Activated T-helper 2 cell treated with anti-CD3 and anti-CD28 coated beads, Interferon-gamma antibody, Interleukin-2, Interleukin-4, amounts not matched to agents 10 μg/mL and 5 μg/mL and 100 μg/mL, durations not matched to agents 14 hours and 24 hours and 36 hours (primary cell): Measurements from ENCODE around the gene TNKS2. TPM values are rescaled to one million over a fixed set of nuclear protein-coding genes. Genes with fewer than 3 reads are reported as not detected.

Experiments
- DNase-seq: peaks from one replicate; pipeline ENCODE4 v3.0.0; 2021; ENCODE audit warnings: low spot score
- H3K27ac Mint-ChIP-seq: one replicate; pipeline ENCODE4 v1.8.0; 2021; ENCODE audit warnings: mixed read lengths
- H3K27me3 Mint-ChIP-seq: one replicate; pipeline ENCODE4 v1.8.0; 2021; ENCODE audit warnings: low read depth, mixed read lengths
- H3K36me3 Mint-ChIP-seq: one replicate; pipeline ENCODE4 v1.8.0; 2021; ENCODE audit warnings: low read depth, mixed read lengths
- H3K4me1 Mint-ChIP-seq: one replicate; pipeline ENCODE4 v1.8.0; 2021; ENCODE audit warnings: low read depth, mixed read lengths
- H3K4me3 Mint-ChIP-seq: one replicate; pipeline ENCODE4 v1.8.0; 2021; ENCODE audit warnings: low read depth, mild to moderate bottlenecking, moderate library complexity, mixed read lengths
- H3K9me3 Mint-ChIP-seq: one replicate; pipeline ENCODE4 v1.8.0; 2021; ENCODE audit warnings: mixed read lengths
- intact Hi-C: fragments of 100-400 bp; cut with micrococcal nuclease; formaldehyde crosslinking; loops from one replicate; pipeline ENCODE4 v1.15.1; 2023
- total RNA-seq: library from RNA; stranded (reverse); gene quantifications from 2 replicates; pipeline ENCODE4 v1.2.3, GENCODE V29; 2022

TNKS2 gene
- total RNA-seq, 1 donor from 2014 or later = 28.1 TPM

DNA sequence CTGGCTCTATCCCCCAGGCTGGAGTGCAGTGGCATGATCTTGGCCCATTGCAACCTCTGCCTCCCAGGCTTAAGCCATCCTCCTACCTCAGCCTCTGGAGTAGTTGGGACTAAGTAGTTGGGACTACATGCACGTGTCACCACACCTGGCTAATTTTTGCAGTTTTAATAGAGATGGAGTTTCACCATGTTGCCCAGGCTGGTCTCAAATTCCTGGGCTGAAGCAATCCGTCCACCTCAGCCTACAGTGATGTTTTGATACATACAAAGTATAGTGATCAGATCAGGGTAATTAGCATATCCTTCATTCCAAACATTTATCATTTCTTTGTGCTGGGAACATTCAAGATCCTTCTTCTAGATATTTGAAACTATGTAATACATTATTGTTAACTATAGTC lies 22.5 kb upstream of the TNKS2 start:
- no peak overlapping the region for H3K4me3 Mint-ChIP-seq
- H3K27me3 Mint-ChIP-seq = peaks cover 34% of the 10 kb centered on the region
- no peaks in the 10 kb centered on the region for H3K9me3 Mint-ChIP-seq
- H3K4me1 Mint-ChIP-seq = no peaks in the 10 kb centered on the region
- intact Hi-C loops = no loop called here
- no peak for DNase-seq
- no peaks in the 10 kb centered on the region for H3K36me3 Mint-ChIP-seq
- no peak overlapping the region for H3K27ac Mint-ChIP-seq

DNA sequence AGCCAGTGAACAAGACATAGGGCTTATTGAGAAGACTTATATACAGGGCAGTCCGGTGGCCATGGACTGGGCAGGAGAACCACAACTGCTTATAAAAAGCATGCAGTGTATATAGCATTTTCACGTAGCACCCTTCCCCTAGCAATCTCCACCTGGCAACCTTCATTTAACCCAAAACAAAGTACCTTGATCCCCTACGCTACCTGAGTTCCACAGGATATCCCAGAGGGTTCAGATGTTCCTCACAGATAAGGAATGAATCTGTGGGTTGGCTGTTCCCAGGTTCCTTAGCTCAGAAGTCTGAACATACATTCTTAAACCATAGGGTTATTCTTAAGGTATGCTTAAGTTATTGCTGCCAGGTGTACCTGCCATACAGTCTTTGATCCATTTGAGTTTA lies 22.0 kb upstream of the TNKS2 start:
- DNase-seq = no peak
- Mint-ChIP-seq H3K36me3 (no peaks in the 10 kb centered on the region), H3K4me3 (no peak overlapping the region), H3K9me3 (no peaks in the 10 kb centered on the region), H3K27me3 (peaks cover 35% of the 10 kb centered on the region), H3K4me1 (no peaks in the 10 kb centered on the region), H3K27ac (no peak overlapping the region)
- intact Hi-C loops = no loop called here

DNA sequence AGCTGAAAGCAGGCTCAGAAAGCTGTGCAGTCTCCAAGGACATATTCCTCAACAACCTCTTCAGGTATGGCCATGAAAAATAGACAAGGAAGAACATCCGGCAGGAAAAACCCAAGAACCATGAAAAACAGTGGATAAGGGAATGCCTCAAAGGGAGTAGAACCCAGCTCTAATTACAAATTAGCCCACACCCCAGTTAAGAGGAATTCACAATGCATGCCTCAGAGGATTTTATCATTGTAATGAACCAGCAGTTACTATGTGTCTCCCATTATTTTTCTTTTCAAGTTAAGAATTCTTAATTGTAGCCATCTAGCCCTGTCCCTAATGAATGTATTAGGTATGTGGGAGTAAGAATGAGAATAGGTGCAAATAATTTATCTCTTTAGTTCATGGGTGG lies 19.7 kb upstream of the TNKS2 start:
- Mint-ChIP-seq H3K9me3 (no peaks in the 10 kb centered on the region), H3K4me1 (no peaks in the 10 kb centered on the region), H3K27ac (no peak overlapping the region), H3K36me3 (no peaks in the 10 kb centered on the region), H3K4me3 (no peak overlapping the region), H3K27me3 (peaks cover 38% of the 10 kb centered on the region)
- no peak for DNase-seq
- intact Hi-C loops = no loop called here

DNA sequence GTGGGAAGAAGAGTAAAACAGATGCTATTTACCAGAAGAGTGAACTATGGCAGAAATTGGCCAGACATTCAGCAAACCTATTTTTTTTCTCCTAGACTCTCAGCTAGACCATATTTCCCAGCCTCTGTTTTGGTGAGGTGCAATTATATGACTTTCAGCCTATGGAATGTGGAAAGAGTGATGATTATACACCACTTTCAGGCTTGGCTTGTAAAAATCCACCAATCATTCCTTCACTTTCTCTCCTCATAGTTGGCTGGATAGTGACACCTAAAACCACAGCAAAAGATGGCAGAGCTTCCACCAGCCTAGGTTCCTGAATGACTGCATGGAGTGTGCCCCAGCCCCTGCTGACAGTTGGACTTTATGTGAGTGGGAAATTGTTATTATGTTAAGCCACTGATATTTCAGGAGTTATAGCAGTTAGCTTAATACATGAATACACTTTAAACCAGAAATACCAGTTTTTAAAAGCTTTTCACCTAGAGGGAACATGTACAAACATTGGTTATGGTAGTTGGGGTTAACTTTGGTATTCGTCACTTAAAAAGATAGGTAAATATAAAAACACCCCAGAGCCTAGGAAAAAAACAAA lies 19.1 kb upstream of the TNKS2 start:
- Mint-ChIP-seq H3K27ac (no peak overlapping the region), H3K9me3 (no peaks in the 10 kb centered on the region), H3K27me3 (peaks cover 35% of the 10 kb centered on the region), H3K4me3 (no peak overlapping the region), H3K36me3 (no peaks in the 10 kb centered on the region), H3K4me1 (no peaks in the 10 kb centered on the region)
- DNase-seq = no peak
- intact Hi-C loops = no loop called here

DNA sequence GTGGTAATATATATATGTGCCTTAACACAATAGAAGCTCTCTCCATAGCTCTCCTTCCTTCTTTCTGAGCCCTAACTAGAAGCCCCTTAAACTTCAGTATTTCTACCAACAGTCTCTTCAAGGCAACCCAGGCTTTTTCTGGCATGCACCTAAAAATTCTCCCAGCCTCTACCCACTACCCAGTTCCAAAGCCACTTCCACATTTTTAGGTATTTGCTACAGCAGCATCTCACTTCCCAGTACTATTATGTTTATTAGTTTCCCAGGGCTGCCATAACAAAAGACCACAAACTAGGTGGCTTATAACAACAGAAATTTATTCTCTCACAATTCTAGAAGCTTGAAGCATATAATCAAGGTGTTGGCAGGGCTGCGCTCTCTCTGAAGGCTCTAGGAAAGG lies 15.7 kb upstream of the TNKS2 start:
- Mint-ChIP-seq H3K36me3 (no peaks in the 10 kb centered on the region), H3K4me3 (no peak overlapping the region), H3K4me1 (no peaks in the 10 kb centered on the region), H3K9me3 (no peaks in the 10 kb centered on the region), H3K27me3 (peaks cover 35% of the 10 kb centered on the region), H3K27ac (no peak overlapping the region)
- intact Hi-C loops = no loop called here
- no peak for DNase-seq

DNA sequence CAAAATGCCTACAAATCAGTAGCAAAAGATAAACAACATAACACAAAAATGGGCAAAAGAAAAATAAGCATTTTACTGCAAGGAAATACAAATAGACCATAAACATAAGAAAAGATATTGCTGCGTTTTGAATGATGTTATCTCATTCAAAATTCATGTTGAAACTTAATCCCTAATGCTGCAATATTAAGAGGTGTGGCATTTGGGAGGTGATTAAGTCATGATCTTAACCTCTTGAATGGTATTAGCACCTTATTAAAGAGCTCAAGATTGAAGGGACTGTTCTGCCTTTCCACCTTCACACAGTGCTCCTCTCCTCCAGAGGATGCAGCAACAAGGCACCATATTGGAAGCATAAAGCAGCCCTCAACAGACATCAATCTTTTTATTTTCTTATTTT lies 12.4 kb upstream of the TNKS2 start:
- Mint-ChIP-seq H3K36me3 (no peaks in the 10 kb centered on the region), H3K27ac (no peak overlapping the region), H3K27me3 (peaks cover 22% of the 10 kb centered on the region), H3K4me3 (no peak overlapping the region), H3K9me3 (no peaks in the 10 kb centered on the region), H3K4me1 (no peaks in the 10 kb centered on the region)
- DNase-seq = no peak
- intact Hi-C loops = no loop called here

DNA sequence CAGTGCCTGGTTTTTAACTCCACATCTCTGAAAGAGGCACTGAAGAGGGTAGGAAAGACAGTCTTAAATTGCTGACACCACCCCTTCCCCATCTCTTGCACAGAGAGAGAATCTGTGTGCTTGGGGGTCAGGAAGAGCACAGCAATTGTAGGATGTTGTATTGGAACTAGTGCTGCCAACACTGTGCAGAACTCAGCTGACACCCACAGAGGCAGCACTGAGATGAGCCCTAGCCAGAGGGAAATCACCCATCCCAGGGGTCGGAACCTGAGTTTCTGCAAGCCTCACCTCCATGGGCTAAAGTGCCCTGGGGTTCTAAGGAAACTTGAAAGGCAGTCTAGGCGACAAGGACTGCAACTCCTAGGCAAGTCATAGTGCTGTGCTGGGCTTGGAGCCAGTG lies 11.0 kb upstream of the TNKS2 start:
- no peaks in the 10 kb centered on the region for H3K9me3 Mint-ChIP-seq

DNA sequence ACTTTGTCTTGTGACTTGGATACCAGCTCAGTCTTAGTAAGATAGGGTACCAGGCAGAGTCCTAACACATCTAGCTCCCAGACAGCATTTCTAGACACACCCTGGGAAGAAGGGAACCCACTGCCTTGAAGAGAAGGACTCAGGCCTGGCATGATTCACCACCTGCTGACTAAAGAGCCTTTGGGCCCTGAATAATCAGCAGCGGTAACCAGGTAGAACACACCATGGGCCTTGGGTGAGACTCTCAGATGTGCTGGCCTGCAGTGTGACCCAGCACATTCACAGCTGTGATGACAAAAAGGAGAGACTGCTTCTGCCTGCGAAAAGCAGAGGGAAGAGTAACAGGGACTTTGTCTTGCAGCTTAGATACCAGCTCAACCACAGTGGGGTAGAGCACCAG lies 10.4 kb upstream of the TNKS2 start:
- no peaks in the 10 kb centered on the region for H3K36me3 Mint-ChIP-seq
- no peak overlapping the region for H3K4me3 Mint-ChIP-seq
- no peaks in the 10 kb centered on the region for H3K9me3 Mint-ChIP-seq
- DNase-seq = no peak
- H3K27ac Mint-ChIP-seq = no peak overlapping the region
- no peaks in the 10 kb centered on the region for H3K4me1 Mint-ChIP-seq
- H3K27me3 Mint-ChIP-seq = peaks cover 11% of the 10 kb centered on the region
- intact Hi-C loops = no loop called here

More for the DNA sequence above, 11.0 kb upstream of the TNKS2 start:
- Mint-ChIP-seq H3K4me3 (no peak overlapping the region), H3K27ac (no peak overlapping the region), H3K36me3 (no peaks in the 10 kb centered on the region), H3K4me1 (no peaks in the 10 kb centered on the region), H3K27me3 (peaks cover 12% of the 10 kb centered on the region)
- intact Hi-C loops = no loop called here
- DNase-seq = no peak

DNA sequence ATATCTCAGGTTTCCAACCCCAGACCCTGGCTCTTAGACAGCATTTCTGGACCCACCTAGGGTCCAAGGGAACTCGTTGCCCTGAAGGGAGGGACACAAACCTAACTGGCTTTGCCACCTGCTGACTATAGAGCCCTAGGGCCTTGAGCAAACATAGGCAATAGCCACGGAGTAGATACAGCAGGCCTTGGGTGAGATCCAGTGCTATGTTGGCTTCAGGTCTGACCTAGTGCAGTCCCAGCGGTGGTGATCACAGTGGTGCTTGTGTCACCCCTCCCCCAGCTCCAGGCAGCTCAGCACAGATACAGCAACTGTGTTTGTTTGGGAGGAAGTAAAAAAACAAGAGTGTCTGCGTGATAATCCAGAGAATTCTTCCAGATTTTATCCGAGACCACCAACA lies 9.7 kb upstream of the TNKS2 start:
- intact Hi-C loops = no loop called here
- no peaks in the 10 kb centered on the region for H3K4me1 Mint-ChIP-seq
- no peak for DNase-seq
- H3K4me3 Mint-ChIP-seq = no peak overlapping the region
- peaks cover 5% of the 10 kb centered on the region for H3K27me3 Mint-ChIP-seq
- H3K36me3 Mint-ChIP-seq = no peaks in the 10 kb centered on the region
- H3K9me3 Mint-ChIP-seq = no peaks in the 10 kb centered on the region
- no peak overlapping the region for H3K27ac Mint-ChIP-seq

DNA sequence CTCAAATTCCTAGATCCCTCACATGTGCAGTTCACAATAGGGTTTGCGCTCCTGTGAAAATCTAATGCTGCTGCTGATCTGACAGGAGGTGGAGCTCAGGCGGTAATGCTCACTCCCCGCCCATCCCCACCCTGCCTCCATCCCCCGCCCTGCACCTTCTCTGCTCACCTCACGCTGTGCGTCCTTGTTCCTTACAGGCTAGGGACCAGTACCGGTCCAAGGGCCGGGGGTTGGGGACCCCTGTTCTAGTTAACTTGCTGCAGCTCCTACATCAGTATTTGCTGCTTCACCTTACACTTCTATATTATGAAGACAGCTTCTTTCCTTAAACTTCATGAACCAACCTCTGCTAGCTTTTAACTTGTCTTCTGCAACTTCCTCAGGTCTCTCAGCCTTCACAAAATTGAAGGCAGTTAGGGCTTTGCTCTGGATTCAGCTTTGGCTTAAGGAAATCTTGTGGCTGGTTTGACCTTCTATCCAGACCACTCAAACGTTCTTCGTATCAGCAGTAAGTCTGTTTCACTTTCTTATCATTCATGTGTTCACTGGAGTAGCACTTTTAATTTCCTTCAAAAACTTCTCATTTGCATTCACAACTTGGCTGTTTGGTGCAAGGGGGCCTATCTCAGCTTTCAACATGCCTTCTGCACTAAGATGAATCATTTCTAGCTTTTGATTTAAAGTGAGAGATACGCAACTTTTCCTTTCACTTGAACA lies 1.7 kb upstream of the TNKS2 start:
- peak; percentile 36 for DNase-seq
- intact Hi-C loops = loop anchor here (1.0 to 10.0 kb wide), 6 partner anchors 38 to 926 kb away; partner anchors contain the start of genes CPEB3, FGFBP3, MARCHF5 and RPP30
- peaks cover 21% of the 10 kb centered on the region for H3K36me3 Mint-ChIP-seq
- peak overlapping the region; percentile 88 for H3K4me3 Mint-ChIP-seq
- H3K27ac Mint-ChIP-seq = peak overlapping the region; percentile 90
- H3K4me1 Mint-ChIP-seq = peaks cover 47% of the 10 kb centered on the region
- H3K9me3 Mint-ChIP-seq = no peaks in the 10 kb centered on the region
- peaks cover 3% of the 10 kb centered on the region for H3K27me3 Mint-ChIP-seq

DNA sequence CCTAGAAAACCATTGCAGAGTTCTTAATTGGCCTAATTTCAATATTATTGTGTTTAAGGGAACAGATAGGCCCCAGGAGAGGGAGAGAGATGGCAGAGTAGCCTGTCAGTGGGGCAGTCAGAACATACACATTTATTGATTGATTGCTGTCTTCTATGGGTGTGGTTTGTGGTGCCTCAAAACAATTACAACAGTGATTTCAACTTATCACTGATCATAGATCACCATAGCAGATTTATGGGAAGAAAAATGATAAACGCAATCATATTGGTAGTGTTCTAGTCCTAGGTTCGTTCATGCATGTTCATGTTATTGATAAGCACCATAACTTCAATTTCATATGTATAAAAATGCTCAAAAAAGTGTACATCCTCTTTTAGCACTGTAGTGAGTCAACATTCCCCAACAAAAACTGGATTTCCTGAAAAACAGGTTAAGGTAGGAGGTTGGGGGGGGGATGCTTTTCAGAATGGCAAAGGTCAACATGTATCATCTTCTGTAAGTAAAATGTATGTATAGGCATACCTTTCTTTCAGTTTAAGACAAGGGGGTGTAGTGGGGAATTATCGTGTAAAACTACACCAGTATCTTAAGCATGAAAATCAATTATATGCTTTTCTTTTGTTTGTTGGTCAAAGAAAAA lies 1.1 kb upstream of the TNKS2 start:
- no peak for DNase-seq
- intact Hi-C loops = loop anchor here (2.0 to 10.0 kb wide), 4 partner anchors 38 to 926 kb away; partner anchors contain the start of genes CPEB3, MARCHF5 and RPP30
- peaks cover 49% of the 10 kb centered on the region for H3K4me1 Mint-ChIP-seq
- H3K36me3 Mint-ChIP-seq = peaks cover 26% of the 10 kb centered on the region
- H3K27me3 Mint-ChIP-seq = peaks cover 3% of the 10 kb centered on the region
- peak overlapping the region; percentile 90 for H3K27ac Mint-ChIP-seq
- H3K4me3 Mint-ChIP-seq = peak overlapping the region; percentile 88
- H3K9me3 Mint-ChIP-seq = no peaks in the 10 kb centered on the region

DNA sequence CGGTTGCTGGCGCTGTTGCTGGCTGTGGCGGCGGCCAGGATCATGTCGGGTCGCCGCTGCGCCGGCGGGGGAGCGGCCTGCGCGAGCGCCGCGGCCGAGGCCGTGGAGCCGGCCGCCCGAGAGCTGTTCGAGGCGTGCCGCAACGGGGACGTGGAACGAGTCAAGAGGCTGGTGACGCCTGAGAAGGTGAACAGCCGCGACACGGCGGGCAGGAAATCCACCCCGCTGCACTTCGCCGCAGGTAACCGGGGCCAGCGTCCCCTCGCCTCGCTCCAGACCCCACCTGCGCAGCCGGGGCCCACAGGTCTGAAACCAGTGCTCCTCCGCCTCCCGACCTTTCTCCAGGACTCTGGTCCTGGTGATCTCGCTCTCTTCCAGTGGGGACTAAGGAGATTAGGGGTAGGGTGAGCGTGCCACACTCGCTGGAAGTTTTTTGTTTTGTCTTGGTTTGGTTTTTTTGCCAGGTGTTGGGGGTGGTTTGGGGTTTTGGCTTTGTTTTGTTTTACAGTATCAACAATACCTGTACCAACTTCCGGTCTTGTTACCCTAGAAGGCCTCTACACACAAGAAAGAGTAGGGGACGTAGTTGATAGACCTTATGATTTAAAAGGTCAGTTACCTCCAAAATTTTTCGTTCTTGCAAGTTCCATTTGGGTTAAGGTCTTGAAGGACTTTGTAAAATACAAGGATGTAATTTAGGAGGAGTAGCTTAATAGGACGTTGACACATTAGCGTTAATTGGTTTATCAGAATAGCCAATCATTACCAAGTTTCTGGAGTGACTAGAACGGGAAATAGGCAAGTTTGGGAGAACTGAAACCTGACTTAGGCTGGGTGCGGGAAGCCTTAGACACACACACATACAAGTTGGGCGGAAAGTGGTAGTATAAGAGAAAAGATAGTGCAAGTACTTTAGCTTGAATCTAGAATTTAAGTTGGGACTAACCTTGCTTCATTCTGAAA lies 704 bp downstream of the TNKS2 start:
- Mint-ChIP-seq H3K36me3 (peaks cover 41% of the 10 kb centered on the region), H3K27ac (peak overlapping the region; percentile 98), H3K4me1 (peaks cover 61% of the 10 kb centered on the region), H3K4me3 (peak overlapping the region; percentile 98), H3K9me3 (no peaks in the 10 kb centered on the region), H3K27me3 (peaks cover 2% of the 10 kb centered on the region)
- intact Hi-C loops = loop anchor here (1.0 to 10.0 kb wide), 5 partner anchors 102 to 634 kb away; partner anchors contain the start of genes BTAF1, CPEB3, HECTD2 and MARCHF5
- peak; percentile 54 for DNase-seq
